ENCODE measurements around the gene AKAP12.

Gene AKAP12, protein sequence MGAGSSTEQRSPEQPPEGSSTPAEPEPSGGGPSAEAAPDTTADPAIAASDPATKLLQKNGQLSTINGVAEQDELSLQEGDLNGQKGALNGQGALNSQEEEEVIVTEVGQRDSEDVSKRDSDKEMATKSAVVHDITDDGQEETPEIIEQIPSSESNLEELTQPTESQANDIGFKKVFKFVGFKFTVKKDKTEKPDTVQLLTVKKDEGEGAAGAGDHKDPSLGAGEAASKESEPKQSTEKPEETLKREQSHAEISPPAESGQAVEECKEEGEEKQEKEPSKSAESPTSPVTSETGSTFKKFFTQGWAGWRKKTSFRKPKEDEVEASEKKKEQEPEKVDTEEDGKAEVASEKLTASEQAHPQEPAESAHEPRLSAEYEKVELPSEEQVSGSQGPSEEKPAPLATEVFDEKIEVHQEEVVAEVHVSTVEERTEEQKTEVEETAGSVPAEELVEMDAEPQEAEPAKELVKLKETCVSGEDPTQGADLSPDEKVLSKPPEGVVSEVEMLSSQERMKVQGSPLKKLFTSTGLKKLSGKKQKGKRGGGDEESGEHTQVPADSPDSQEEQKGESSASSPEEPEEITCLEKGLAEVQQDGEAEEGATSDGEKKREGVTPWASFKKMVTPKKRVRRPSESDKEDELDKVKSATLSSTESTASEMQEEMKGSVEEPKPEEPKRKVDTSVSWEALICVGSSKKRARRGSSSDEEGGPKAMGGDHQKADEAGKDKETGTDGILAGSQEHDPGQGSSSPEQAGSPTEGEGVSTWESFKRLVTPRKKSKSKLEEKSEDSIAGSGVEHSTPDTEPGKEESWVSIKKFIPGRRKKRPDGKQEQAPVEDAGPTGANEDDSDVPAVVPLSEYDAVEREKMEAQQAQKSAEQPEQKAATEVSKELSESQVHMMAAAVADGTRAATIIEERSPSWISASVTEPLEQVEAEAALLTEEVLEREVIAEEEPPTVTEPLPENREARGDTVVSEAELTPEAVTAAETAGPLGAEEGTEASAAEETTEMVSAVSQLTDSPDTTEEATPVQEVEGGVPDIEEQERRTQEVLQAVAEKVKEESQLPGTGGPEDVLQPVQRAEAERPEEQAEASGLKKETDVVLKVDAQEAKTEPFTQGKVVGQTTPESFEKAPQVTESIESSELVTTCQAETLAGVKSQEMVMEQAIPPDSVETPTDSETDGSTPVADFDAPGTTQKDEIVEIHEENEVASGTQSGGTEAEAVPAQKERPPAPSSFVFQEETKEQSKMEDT (N-terminal part only)

DNA sequence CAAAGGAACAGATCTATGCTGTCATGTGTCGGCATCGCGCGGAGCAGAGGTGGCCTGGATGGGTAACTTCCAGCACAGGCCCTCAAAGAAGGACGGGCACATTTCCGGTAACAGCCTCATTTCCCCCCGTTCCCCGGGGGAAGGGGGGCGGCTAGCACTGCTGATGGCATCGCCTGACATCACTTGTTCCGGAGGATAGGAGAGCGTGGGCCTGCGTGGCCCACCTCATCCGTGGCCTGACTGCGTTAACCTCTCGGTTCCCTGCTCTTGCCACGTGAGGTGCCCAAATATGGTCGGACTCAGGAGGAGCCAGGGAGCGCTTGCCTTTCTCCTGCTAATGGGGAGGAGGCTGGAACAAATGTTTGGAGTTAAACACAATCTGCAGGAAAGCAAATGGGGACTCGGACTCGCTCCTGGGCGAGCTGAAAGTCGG lies at the start of gene AKAP12:
Gene AKAP12, plus strand, starts transcription at position 365 of the 433 bp plus-strand sequence. CDS start 596 bp downstream, outside the sequence.
- no peak for ATAC-seq

DNA sequence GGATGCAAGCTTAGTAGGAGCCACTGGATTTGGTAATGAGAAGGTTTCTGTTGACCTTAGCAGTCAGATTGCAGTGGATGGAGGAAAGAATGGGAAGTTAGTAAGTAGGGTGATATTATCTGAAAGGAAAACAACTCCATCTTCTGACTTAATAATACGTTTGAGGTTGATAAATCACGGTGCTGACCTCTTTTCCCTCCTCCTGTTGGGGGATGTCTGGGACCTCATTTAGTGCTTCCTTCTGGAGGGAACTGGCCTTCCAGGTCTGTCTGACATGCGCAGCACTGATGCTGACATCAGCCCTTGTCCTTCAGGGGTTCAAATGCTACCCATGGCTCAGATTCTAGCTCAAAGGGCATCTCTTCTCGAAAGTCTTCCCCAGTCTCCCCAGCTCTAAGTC lies 48.2 kb upstream of the AKAP12 start:
- ATAC-seq: no peak

DNA sequence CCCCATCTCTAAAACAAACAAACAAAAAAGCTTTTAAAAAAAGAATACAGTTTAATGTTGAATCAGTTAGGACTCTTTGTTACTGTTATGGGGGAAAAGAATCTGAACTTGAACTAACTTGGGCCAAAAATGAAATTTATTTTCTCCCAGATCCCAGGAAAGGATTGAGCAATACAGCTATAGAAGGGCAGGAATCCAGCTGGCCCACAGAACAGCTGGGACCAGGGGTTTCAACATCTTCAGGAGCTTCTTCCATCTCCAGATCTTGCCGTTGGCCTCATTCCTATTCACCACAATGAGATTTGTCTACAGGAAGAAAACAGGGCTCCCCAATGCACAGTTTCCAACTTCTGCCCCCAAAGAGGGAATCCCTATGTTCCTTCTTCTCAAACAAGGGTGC lies 43.2 kb upstream of the AKAP12 start:
- no peak for ATAC-seq

DNA sequence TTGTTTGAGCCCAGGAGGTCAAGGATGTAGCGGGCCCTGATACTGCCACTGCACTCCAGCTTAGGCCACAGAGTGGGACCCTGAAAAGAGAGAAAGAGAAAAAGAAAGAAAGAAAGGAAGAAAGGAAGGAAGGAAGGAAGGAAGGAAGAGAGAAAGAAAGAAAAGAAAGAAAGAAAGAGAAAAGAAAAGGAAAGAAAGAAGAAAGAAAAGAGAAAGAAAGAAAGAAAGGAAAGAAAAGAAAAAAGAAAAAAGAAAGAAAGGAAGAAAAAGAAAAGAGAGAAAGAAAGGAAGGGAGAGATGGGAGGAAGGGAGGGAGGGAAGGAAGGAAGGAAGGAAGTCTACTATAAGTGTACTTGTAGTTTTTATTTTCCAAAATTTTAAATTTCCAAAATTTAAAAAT lies 42.2 kb upstream of the AKAP12 start:
- ATAC-seq: no peak

DNA sequence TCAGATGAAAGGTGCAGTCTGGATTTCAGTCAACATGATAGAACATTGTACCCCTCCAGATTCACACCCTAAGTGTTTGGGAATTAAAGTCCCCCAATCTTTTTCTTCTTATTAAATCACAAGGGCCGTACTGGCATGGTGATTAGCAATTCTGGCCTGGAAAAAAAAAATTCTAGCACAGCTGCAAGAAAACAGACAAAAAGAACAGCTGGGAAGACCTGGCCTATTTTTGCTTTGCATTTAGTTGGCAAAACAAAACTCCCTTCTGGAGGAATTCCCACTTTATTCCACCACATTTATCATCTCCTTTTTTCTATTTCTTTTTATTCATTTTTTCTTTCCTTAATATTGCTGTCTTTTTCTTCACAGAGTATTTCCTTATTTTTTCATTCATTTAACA lies 39.8 kb upstream of the AKAP12 start:
- ATAC-seq: no peak

DNA sequence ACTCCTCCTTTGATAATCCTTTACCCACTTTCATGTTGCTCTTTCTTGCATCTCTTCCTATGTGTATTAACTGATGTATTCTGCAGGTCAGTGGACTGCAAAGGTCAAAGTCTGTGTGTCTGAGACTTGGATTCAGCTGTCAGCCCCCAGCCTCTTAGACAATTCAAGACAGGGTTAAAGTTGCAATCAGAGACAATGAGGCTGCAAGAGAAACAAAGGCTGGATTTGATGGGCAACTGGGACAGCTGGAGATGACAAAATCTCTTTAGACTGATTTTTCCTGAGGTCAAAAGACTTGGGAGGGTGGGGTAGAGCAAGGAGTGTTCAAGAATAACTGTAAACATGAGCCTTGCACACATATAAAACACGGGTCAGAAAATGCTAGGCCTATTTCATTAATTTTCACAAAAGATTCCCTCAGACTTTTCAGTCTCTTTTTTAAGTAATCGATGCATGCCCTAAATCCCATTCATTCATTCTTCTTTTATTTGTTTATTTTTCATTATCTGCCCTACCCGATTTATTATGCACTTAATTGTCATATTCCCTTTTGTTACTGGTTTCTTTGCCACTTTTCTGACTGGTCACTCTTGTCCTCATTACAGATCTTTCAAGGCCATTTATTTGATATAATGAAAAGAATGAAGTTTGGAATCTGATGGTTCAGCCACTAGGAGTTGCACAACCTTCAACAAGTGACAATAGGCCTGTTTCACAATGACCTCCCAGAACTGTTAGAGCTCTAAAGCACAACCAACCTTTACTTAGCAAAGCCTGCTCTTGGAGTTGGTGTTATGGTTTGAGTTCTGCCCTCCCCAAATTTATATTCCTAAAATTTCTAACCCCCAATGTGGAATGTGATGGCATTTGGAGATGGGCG lies 33.8 kb upstream of the AKAP12 start:
- no peak for ATAC-seq

DNA sequence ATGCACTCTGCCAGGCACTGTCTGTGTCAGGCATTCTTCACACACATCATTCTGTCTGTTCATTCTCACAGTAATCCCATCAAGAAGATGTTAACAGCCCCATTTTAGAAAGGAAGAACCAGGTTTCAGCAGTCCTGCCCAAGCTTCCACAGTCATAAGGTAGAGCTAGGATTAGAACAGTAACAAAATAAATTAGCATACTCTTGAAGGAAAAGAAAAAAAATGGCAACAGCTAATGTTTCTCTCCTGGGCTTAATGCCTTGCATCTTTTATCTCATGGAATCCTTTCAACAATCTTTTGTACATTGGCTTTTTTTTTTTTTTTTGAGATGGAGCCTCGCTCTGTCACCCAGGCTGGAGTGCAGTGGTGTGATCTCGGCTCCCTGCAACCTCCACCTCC lies 32.1 kb upstream of the AKAP12 start:
- ATAC-seq: no peak

DNA sequence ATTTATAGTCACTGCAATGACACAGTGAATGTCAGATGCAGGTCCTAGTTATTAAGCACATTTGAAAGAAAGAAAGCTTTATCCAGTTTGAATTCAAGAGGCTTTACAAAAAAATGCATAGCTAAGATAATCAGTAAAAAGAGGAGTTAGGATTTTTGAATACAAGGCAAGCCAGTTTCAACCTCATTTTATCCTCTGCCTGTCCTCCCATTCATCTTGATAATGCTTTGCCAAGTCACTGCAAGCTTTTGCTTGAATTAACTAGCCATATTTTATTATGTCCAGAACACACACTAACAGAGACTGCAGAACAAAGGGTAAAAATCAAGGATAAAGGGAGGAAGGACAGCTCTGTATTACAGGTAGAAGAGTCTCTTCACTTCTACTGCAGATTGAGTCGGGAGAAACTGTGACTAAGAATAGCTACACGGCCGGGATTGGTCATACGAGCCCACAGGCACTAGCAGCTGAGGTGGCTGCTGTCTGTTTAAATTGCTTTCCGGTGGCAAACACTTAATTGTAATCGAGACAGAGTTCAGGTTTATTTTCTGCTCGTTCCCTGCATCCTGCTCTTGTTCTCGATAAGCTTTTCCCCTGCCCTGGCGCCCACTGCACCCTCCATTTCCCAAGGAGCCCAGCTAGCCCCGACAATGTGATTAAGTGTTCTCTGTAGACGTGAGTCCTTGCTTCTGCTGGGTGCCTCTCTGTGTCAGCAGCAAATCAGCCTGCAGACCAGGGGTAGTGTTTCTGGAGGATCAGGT lies 30.5 kb upstream of the AKAP12 start:
- ATAC-seq: no peak

DNA sequence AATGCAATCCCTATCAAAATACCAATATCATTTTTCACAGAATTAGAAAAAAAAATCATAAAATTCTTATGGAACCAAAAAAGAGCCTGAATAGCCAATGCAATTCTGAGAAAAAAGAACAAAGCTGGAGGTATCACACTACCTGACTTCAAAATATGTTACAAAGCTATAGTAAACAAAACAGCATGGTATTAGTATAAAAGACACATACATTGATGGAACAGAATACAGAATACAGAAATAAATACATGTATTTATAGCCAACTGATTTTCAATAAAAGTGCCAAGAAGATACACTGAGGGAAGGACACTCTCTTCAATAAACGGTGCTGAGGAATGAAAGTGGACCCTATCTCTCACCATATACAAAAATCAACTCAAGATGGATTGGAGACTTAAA lies 28.7 kb upstream of the AKAP12 start:
- ATAC-seq: no peak

DNA sequence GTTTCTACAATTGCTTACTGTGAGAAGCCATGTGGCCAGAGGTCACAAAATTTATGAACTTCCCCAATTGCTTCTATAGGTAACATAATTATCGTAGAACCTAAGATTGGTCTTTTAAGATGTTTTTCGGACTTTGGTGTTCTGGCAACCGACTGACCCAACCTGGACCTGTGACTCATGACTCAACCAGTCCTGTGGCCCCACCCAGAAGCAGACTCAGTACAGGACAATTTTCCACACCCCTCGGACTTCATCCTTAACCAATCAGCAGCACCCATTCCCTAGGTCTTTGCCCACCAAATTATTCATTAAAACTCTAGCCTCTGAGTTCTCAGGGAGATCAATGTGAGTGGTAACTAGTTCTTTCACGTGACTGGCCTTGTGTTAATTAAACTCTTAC lies 26.4 kb upstream of the AKAP12 start:
- no peak for ATAC-seq

DNA sequence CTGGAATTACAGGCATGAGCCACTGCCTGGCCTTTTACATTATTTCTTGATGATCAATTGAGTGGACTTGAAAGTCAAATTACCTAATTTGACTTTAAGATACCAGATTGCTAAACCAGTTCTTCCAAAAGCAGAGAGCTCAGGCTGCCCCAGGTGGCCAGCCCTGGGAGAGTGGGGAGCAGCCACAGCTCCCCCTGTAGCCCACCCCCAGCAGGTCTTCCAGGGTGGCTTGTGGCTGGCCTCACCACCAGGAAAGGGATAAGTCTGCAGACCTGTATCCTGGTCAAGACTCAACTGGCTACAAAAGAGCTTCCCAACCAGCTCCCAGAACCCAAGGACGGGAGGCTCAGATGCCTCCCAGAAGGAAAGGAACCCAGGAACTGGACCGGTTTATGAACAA lies 23.8 kb upstream of the AKAP12 start:
- ATAC-seq: no peak

DNA sequence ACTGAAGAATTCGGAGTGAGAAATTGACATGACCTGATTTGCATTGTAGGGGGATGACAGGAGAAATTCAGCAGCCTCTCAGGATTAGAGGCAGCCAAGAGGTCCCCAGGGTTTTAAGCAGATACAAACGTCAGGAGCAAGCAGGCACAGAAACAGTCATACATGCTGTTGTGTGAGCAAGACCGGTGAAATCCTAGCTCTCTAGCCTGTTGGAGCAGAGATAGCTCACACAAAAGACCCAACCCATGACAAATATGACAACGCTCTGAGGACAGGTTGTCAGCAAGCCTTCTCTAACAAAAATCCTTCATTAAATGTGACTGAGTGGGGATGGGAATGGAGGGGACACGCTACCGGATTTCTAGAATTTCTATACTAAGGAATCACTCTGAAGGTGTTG lies 23.0 kb upstream of the AKAP12 start:
- no peak for ATAC-seq

DNA sequence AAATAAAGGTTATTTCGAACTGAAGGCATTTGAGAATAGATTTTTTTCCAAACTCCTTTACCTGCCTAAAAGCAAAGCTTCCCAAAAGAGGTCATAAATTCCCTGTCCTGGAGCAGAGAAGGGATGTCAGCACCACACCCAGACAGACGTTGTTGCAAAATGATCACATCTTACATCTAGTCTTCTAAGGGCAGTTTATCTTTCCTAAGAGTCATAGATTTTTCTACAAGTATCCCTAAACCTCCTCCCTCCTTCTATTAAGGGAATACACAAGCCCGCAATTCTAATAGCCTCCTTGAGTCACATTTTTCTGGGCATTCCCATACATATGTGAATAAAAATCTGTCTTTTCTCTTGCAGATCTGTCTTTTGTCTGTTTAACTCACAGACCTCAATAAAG lies 20.6 kb upstream of the AKAP12 start:
- no peak for ATAC-seq

DNA sequence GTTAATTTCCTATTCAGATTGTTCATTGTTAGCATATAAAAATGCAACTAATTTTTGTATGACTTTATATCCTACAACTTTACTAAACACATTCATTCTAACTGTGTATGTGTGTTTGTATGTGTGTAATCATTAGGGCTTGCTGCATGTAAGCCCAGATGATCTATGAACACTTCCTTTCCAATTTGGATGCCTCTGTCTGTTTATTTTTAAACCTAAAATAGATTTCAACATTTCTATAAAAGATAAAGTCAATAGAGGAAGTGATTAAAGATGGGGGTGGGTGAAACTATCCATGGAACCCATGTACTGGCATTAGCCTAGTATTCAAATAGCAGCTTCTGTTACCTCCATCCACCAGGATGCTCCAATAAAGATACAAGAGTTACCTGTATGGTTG lies 15.7 kb upstream of the AKAP12 start:
- no peak for ATAC-seq

DNA sequence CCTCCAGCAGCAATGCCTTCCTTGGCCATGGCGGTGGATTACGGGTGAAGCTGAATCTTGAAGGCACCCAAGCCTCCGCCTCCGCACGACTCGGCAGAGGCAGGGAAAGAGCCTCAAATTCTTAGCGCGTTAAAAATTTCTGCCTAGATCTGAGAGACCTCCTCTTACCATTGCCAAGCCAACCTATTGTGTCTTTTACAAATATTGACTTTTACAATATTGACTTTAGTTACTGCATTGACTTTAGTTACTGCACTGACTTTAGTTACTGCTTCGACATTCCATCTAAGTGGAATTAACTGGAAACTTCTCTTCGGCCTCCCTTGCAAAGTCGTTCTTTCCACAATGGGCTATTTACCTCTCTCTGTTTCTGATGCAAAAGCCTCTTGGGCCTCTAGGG lies 13.8 kb upstream of the AKAP12 start:
- no peak for ATAC-seq

DNA sequence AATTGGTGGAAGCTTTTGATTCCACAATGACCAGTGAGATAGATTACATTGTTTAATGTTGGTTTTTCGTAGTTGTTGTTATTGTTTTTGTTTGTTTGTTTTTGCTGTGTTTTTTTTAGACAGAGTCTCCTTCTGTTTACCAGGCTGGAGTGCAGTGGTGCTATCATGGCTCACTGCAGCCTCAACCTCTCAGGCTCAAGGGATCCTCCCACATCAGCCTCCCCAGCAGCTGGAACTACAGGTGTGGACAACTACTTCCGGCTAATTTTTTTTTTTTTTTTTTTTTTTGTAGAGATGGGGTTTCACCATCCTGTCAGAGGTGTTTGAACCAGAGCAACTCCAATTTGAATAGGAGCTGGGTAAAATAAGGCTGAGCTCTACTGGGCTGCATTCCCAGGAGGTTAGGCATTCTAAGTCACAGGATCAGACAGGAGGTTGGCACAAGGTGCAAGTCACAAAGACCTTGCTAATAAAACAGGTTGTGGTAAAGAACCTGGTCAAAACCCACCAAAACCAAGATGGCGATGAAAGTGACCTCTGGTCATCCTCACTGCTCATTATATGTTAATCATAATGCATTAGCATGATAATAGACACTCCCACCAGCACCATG lies 10.9 kb upstream of the AKAP12 start:
- no peak for ATAC-seq

DNA sequence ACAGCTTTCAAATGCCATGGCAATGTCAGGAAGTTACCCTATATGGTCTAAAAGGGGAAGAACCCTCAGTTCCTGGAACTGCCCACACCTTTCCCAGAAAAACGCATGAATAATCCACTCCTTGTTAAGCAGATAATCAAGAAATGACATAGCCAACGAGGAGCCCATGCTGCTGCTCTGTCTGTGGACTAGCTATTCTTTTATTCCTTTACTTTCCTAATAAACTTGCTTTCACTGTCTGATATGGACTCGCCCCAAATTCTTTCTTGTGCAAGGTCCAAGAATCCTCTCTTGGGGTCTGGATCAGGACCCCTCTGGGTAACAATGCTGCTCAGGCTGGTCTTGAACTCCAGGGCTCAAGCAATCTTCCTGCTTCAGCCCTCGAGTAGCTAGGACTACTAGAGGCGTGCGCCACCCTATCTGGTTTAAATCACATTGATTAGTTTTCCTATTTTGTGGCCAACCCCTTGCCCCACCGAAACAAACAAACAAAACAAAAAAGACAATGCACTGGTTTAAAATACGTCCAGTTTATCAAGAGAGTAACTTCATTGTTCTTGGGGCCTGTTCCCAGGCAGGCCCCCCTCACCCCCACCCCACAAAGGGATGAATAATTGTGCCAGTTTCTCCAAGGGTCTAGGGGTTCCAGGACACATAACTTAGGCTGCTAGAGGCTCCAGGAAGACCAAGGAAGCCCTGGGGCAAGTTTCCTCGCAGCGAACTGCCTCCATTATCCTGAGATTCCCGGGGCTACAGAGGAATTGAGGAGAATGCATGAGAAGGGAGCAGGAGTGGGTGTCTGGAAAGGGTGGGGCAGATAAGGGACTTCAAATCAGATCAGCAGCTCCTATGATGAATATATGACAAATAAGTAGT lies 10.1 kb upstream of the AKAP12 start:
- ATAC-seq: peak in 1 of 2 donors; percentile 49

DNA sequence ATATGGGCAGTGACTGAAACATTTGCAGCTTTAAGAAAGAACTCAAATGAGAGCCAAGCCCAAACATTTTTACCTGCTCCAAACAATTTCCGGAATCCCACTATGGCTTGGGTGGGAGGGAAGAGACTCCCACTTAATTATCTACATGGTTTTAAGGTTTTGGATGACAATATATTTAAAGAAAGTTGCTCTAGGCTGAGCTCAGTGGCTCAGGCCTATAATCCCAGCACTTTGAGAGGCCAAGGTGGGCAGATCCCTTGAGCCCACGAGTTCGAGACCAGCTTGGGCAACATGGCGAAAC lies 9.5 kb upstream of the AKAP12 start:
- no peak for ATAC-seq

DNA sequence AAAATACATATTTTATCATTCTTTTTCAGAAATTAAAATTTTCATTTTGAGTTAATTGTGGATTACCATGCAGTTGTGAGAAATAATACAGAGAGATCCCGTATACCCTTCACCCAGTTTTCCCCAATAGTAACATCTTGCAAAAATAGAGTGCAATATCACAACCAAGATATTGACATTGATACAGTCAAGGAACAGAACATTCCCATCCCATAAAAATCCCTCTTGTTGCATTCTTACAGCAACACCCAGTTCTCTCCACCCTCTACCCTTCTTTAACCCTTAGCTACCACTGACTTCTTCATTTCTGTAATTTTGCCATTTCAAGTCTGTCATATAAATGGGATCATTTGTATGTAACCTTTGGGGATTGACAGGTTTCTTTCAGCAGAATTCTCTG lies 6.9 kb upstream of the AKAP12 start:
- ATAC-seq: no peak

DNA sequence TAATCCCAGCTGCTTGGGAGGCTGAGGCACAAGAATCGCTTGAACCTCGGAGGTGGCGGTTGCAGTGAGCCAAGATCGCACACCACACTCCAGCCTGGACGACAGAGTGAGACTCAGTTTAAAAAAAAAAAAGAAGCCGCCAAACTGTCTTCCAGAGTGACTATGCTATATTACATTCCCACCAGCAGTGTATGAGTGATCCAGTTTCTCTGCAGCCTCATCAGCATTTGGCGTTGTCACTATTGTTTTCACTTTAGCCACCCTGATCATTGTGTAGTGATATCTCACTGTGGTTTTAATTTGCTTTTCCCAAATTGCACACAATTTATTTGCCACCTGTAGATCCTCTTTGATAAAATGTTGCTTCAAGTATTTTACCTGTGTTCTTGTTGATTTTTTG lies 6.0 kb upstream of the AKAP12 start:
- no peak for ATAC-seq

All from activated CD4-positive, CD25-positive, alpha-beta regulatory T cell treated with anti-CD3 and anti-CD28 coated beads, Interleukin-2, amount 50 U/mL, for 24 hours (primary cell).